ENCODE results near the gene RAPGEF1. TPM values are rescaled to one million over a fixed set of nuclear protein-coding genes. Genes with fewer than 3 reads are reported as not detected.

RAPGEF1 gene
- total RNA-seq, 1 experiment from 2014 or later, result 61.5 TPM

DNA sequence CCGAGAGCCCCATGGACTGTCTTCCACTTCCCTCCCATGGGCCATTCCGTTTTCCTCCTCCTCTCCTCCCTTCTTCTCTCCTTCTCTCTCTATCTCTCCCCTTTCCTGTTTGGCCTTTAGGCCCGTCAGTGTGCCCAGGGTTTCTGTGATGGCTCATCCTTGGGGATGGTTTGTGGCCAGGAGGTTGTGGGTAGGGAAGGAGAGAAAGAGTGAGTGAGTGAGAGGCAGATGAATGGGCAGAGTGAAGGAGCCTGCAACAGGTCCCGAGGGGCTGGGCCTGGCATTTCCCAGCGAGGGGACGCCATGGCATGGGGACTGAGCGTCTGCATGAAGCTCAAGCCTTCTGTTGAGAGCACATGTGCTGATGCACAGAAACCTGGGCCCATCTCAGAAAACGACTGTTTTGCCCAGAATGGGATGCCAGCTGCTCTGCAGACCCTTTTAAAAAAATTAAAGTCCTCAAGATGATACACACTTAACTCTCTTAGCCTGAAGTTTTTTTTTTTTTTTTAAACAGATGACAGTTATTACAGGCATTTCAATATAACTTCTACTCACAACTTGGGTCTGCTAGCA lies 125.4 kb downstream of the RAPGEF1 start:
- Histone ChIP-seq H3K9me3 (ENCODE audit: low read depth, low read length, poor library complexity, severe bottlenecking) (no peaks in the 10 kb centered on the region), H3K27ac (ENCODE audit: low read depth, low read length, poor library complexity, severe bottlenecking) (no peak overlapping the region), H3K36me3 (ENCODE audit: insufficient read depth, low read length, poor library complexity, severe bottlenecking) (peaks cover 3% of the 10 kb centered on the region), H3K4me1 (ENCODE audit: insufficient read depth, low read length, poor library complexity, severe bottlenecking) (no peaks in the 10 kb centered on the region), H3K27me3 (replicated peaks; ENCODE audit: insufficient read depth, low read depth, low read length, poor library complexity) (no peaks in the 10 kb centered on the region), H3K4me3 (ENCODE audit: low read depth, low read length, poor library complexity, severe bottlenecking) (no peak overlapping the region)
- BruUV-seq (replicated peaks), result no TSS peak
- ChIA-PET POLR2A (ENCODE audit: low non-redundant PET) (no interaction called here), CTCF (no interaction called here)
- DNase-seq (ENCODE audit: low spot score), result no peak
- intact Hi-C loops (cut with micrococcal nuclease; ENCODE audit: unreplicated experiment), result no loop called here
- TF ChIP-seq, protein P1, sequence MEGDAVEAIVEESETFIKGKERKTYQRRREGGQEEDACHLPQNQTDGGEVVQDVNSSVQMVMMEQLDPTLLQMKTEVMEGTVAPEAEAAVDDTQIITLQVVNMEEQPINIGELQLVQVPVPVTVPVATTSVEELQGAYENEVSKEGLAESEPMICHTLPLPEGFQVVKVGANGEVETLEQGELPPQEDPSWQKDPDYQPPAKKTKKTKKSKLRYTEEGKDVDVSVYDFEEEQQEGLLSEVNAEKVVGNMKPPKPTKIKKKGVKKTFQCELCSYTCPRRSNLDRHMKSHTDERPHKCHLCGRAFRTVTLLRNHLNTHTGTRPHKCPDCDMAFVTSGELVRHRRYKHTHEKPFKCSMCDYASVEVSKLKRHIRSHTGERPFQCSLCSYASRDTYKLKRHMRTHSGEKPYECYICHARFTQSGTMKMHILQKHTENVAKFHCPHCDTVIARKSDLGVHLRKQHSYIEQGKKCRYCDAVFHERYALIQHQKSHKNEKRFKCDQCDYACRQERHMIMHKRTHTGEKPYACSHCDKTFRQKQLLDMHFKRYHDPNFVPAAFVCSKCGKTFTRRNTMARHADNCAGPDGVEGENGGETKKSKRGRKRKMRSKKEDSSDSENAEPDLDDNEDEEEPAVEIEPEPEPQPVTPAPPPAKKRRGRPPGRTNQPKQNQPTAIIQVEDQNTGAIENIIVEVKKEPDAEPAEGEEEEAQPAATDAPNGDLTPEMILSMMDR (conservative IDR thresholded peaks at IDR 0.05; ENCODE audit: low read depth, low read length), result no peak
- no peak for TF ChIP-seq EZH2 (IDR thresholded peaks at IDR 0.05; ENCODE audit: borderline replicate concordance, low read depth, low read length, poor library complexity, severe bottlenecking)

DNA sequence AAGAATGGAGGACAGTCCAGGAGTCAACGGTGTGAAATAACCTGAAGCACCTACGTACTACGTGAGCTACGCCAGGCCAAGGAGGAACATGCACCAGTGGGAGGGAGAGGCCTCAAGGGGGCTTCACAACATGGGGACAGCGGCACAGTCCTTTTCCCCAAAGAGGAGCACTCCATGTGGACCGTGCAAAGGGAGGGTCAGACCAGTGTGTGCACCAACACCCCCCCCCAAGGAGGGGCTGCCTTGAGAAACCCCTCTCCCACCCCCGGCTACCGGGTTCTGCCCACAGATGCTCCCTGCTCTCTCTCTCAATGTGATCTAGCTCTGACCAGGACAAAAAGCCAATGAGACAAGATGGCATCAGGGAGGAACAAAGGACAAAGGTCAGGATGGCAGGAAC lies 126.0 kb downstream of the RAPGEF1 start:
- POLR2A ChIA-PET (ENCODE audit: low non-redundant PET), result no interaction called here
- BruUV-seq (replicated peaks), result no TSS peak

DNA sequence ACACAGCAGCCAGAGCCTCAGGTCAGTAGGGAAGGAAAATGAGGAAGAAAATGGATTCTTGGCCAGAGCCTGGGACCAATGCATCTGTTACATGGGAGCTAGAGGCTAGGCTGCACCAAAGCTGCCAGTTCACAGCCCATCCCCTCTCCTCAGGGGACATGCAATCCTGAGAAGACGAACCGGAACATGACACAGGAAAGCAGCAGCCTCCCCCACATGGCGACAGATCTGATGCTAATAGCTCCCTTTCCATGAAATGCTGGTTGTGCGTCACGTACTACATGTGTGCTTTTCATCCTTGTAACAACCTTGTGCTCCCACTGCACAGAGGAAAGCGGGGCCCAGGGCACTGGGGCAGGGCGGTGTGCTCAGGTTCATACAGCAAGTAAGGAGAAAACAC lies 127.0 kb downstream of the RAPGEF1 start:
- TF ChIP-seq, protein P1 (conservative IDR thresholded peaks at IDR 0.05; ENCODE audit: low read depth, low read length), result no peak
- TF ChIP-seq EZH2 (IDR thresholded peaks at IDR 0.05; ENCODE audit: borderline replicate concordance, low read depth, low read length, poor library complexity, severe bottlenecking), result no peak
- POLR2A ChIA-PET (ENCODE audit: low non-redundant PET), result no interaction called here
- CTCF ChIA-PET, result no interaction called here

More for the DNA sequence above, 126.0 kb downstream of the RAPGEF1 start:
- no peak for DNase-seq (ENCODE audit: low spot score)
- TF ChIP-seq EZH2 (IDR thresholded peaks at IDR 0.05; ENCODE audit: borderline replicate concordance, low read depth, low read length, poor library complexity, severe bottlenecking), result no peak
- TF ChIP-seq, protein P1 (conservative IDR thresholded peaks at IDR 0.05; ENCODE audit: low read depth, low read length), result no peak
- H3K4me3 ChIP-seq (ENCODE audit: low read depth, low read length, poor library complexity, severe bottlenecking), result no peak overlapping the region
- H3K9me3 ChIP-seq (ENCODE audit: low read depth, low read length, poor library complexity, severe bottlenecking), result no peaks in the 10 kb centered on the region
- CTCF ChIA-PET, result no interaction called here
- no peak overlapping the region for H3K27ac ChIP-seq (ENCODE audit: low read depth, low read length, poor library complexity, severe bottlenecking)
- no peaks in the 10 kb centered on the region for H3K27me3 ChIP-seq (replicated peaks; ENCODE audit: insufficient read depth, low read depth, low read length, poor library complexity)
- intact Hi-C loops (cut with micrococcal nuclease; ENCODE audit: unreplicated experiment), result no loop called here
- no peaks in the 10 kb centered on the region for H3K4me1 ChIP-seq (ENCODE audit: insufficient read depth, low read length, poor library complexity, severe bottlenecking)
- H3K36me3 ChIP-seq (ENCODE audit: insufficient read depth, low read length, poor library complexity, severe bottlenecking), result peaks cover 3% of the 10 kb centered on the region

More for the DNA sequence above, 127.0 kb downstream of the RAPGEF1 start:
- intact Hi-C loops (cut with micrococcal nuclease; ENCODE audit: unreplicated experiment), result no loop called here
- Histone ChIP-seq H3K27ac (ENCODE audit: low read depth, low read length, poor library complexity, severe bottlenecking) (no peak overlapping the region), H3K27me3 (replicated peaks; ENCODE audit: insufficient read depth, low read depth, low read length, poor library complexity) (no peaks in the 10 kb centered on the region), H3K9me3 (ENCODE audit: low read depth, low read length, poor library complexity, severe bottlenecking) (no peaks in the 10 kb centered on the region), H3K36me3 (ENCODE audit: insufficient read depth, low read length, poor library complexity, severe bottlenecking) (peaks cover 7% of the 10 kb centered on the region), H3K4me3 (ENCODE audit: low read depth, low read length, poor library complexity, severe bottlenecking) (no peak overlapping the region), H3K4me1 (ENCODE audit: insufficient read depth, low read length, poor library complexity, severe bottlenecking) (no peaks in the 10 kb centered on the region)
- DNase-seq (ENCODE audit: low spot score), result no peak
- no TSS peak for BruUV-seq (replicated peaks)

Data from A673 (cell line).